ENCODE measurements around the gene SAXO1.
A peak's percentile ranks its signal among the peaks of the same experiment; 100 is the strongest.
"Not testable (repeated sequence)": the region's sequence is repeated elsewhere in the genome, so short reads cannot be mapped to it uniquely, and the experiment has no call there.

Gene SAXO1
- 0.11 to 1.9 (median 0.92) reads per million in 3 experiments for total RNA-seq

GRCh38 chr9:19033015-19033414 lies at the start of gene SAXO1:
Gene SAXO1, minus strand, starts transcription at chr9:19033209. Its CDS starts 301 bp downstream, at chr9:19032908.
- no peak for DNase-seq

- no peak for DNase-seq
These were observed 41.8 kb upstream of the SAXO1 start for GRCh38 chr9:19074836-19075235.

- no peak for DNase-seq
These were observed 41.2 kb upstream of the SAXO1 start for GRCh38 chr9:19074229-19074628.

GRCh38 chr9:19057033-19057432 lies 24.0 kb upstream of the SAXO1 start:
- DNase-seq: no peak

- DNase-seq: no peak
These were observed 17.9 kb upstream of the SAXO1 start for GRCh38 chr9:19050637-19051591.

- DNase-seq: no peak
These were observed 17.1 kb upstream of the SAXO1 start for GRCh38 chr9:19049917-19050636.

- DNase-seq: peak; percentile 94
These were observed 16.2 kb upstream of the SAXO1 start, which contains the start of gene RRAGA for GRCh38 chr9:19048966-19049916. Gene RRAGA, plus strand, starts transcription at chr9:19049427. Its CDS starts 233 bp downstream, at chr9:19049660.

GRCh38 chr9:19036611-19037010 lies 3.6 kb upstream of the SAXO1 start:
- no peak for DNase-seq

- no peak for DNase-seq
These were observed 603 bp downstream of the SAXO1 start for GRCh38 chr9:19032406-19032805.

- no peak for DNase-seq
These were observed 2.1 kb downstream of the SAXO1 start for GRCh38 chr9:19030899-19031298.

- peak; percentile 9 for DNase-seq
These were observed 4.1 kb downstream of the SAXO1 start for GRCh38 chr9:19028835-19029451.

- no peak for DNase-seq
These were observed 5.2 kb downstream of the SAXO1 start for GRCh38 chr9:19027825-19028224.

- DNase-seq: no peak
These were observed 6.6 kb downstream of the SAXO1 start for GRCh38 chr9:19026375-19026774.

GRCh38 chr9:19023078-19023477 lies 9.9 kb downstream of the SAXO1 start:
- no peak for DNase-seq

GRCh38 chr9:19022206-19022605 lies 10.8 kb downstream of the SAXO1 start:
- DNase-seq: no peak

GRCh38 chr9:19021649-19022048 lies 11.4 kb downstream of the SAXO1 start:
- not testable (repeated sequence) for DNase-seq

GRCh38 chr9:19020886-19021455 lies 12.0 kb downstream of the SAXO1 start:
- DNase-seq: no peak

GRCh38 chr9:19018201-19018600 lies 14.8 kb downstream of the SAXO1 start:
- DNase-seq: no peak

GRCh38 chr9:19009391-19009965 lies 23.5 kb downstream of the SAXO1 start:
- no peak for DNase-seq

GRCh38 chr9:19000133-19000532 lies 32.9 kb downstream of the SAXO1 start:
- DNase-seq: no peak

GRCh38 chr9:18999173-18999785 lies 33.7 kb downstream of the SAXO1 start:
- no peak for DNase-seq
